ENCODE results near the gene PCCA. TPM values are rescaled to one million over a fixed set of nuclear protein-coding genes. Genes with fewer than 3 reads are reported as not detected.

The PCCA gene
- polyA plus RNA-seq, 1 of the 3 experiments (the other 2 are of a cell fraction): 7.3 TPM

- no peaks in the 10 kb centered on the region for H3K79me2 ChIP-seq (ENCODE audit: insufficient read depth)
- no peaks in the 10 kb centered on the region; a peak in 1 of 4 replicates for H3K4me1 ChIP-seq (ENCODE audit: control insufficient read depth in 1 of 2, insufficient read depth in 2 of 2, low read depth in 1 of 2, low read length in 1 of 2)
- H3K27ac ChIP-seq (ENCODE audit: low read depth in 2 of 2, low read length in 1 of 2): no peak overlapping the region
- H3K36me3 ChIP-seq (replicated peaks in 1 of 2; ENCODE audit: control insufficient read depth in 1 of 2, insufficient read depth in 2 of 2, low read length in 1 of 2): no peaks in the 10 kb centered on the region
- H4K20me1 ChIP-seq (ENCODE audit: insufficient read depth): no peaks in the 10 kb centered on the region
- ChIA-PET CTCF (no interaction called here), POLR2A (no interaction called here)
- no peak overlapping the region for H3K4me2 ChIP-seq
- no peak for DNase-seq
- no peak overlapping the region for H2AFZ ChIP-seq (ENCODE audit: low read depth)
- H3K9ac ChIP-seq: no peak overlapping the region
- no peaks in the 10 kb centered on the region for H3K9me2 ChIP-seq
- no peaks in the 10 kb centered on the region for H3K27me3 ChIP-seq (ENCODE audit: insufficient read depth)
- no peaks in the 10 kb centered on the region for H3K9me3 ChIP-seq
- TF ChIP-seq RAD21 (IDR thresholded peaks at IDR 0.05; ENCODE audit: low read length) (no peak), PBX3 (IDR thresholded peaks at IDR 0.05) (no peak), MXI1 (IDR thresholded peaks at IDR 0.05; ENCODE audit: low read depth, low read length) (no peak), RCOR1 (IDR thresholded peaks at IDR 0.05; ENCODE audit: low read length) (no peak), YY1 (IDR thresholded peaks at IDR 0.05; ENCODE audit: low read depth) (no peak), TEAD4 (IDR thresholded peaks at IDR 0.05; ENCODE audit: borderline replicate concordance, insufficient read depth) (no peak), TAF1 (IDR thresholded peaks at IDR 0.05; ENCODE audit: borderline replicate concordance, low read depth, low read length) (no peak), GABPA (IDR thresholded peaks at IDR 0.05; ENCODE audit: low read depth) (no peak)
- TF ChIP-seq, protein P1, sequence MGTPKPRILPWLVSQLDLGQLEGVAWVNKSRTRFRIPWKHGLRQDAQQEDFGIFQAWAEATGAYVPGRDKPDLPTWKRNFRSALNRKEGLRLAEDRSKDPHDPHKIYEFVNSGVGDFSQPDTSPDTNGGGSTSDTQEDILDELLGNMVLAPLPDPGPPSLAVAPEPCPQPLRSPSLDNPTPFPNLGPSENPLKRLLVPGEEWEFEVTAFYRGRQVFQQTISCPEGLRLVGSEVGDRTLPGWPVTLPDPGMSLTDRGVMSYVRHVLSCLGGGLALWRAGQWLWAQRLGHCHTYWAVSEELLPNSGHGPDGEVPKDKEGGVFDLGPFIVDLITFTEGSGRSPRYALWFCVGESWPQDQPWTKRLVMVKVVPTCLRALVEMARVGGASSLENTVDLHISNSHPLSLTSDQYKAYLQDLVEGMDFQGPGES (IDR thresholded peaks at IDR 0.05; ENCODE audit: low read depth, low read length): no peak
- 83% methylated on average over 5 of the region's 5 CpGs for WGBS (ENCODE audit: low lambda C conversion rate)
- H3F3A ChIP-seq (replicated peaks; ENCODE audit: insufficient read depth): no peaks in the 10 kb centered on the region
- no peak overlapping the region for H3K4me3 ChIP-seq (ENCODE audit: low read depth in 2 of 2, low read length in 1 of 2)
These were observed 372.6 kb downstream of the PCCA start for GRCh38 chr13:100461309-100462030.

DNA sequence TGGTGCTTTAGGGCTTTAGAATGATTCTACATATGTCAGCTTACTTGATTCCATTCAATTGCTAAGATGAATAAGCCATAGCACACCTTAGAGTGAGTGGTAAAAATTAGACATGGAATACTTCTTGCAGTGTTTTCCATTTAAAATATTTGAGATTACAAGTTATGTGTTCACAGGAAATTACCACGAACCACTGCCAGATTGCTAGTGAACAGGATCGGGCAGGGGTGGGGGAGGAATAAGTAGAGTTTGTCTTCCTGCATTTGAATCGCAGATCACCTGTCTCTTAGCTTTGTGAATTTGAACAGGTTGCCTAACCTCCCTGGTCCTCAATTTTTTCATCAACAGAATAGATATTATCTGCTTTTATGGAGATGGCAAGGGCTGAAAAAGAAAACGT lies 375.1 kb downstream of the PCCA start:
- no peaks in the 10 kb centered on the region for H3K9me2 ChIP-seq
- no peaks in the 10 kb centered on the region for H4K20me1 ChIP-seq (ENCODE audit: insufficient read depth)
- H3F3A ChIP-seq (replicated peaks; ENCODE audit: insufficient read depth): no peaks in the 10 kb centered on the region
- H3K9ac ChIP-seq: no peak overlapping the region
- H2AFZ ChIP-seq (ENCODE audit: low read depth): no peak overlapping the region
- 69% methylated on average over 4 of the region's 4 CpGs for WGBS (ENCODE audit: low lambda C conversion rate)
- H3K4me1 ChIP-seq (ENCODE audit: control insufficient read depth in 1 of 2, insufficient read depth in 2 of 2, low read depth in 1 of 2, low read length in 1 of 2): no peaks in the 10 kb centered on the region; a peak in 1 of 4 replicates
- no peaks in the 10 kb centered on the region for H3K36me3 ChIP-seq (replicated peaks in 1 of 2; ENCODE audit: control insufficient read depth in 1 of 2, insufficient read depth in 2 of 2, low read length in 1 of 2)
- H3K4me3 ChIP-seq (ENCODE audit: low read depth in 2 of 2, low read length in 1 of 2): no peak overlapping the region
- no peaks in the 10 kb centered on the region for H3K79me2 ChIP-seq (ENCODE audit: insufficient read depth)
- no peak for DNase-seq
- H3K27me3 ChIP-seq (ENCODE audit: insufficient read depth): no peaks in the 10 kb centered on the region
- no peaks in the 10 kb centered on the region for H3K9me3 ChIP-seq
- ChIA-PET CTCF (no interaction called here), POLR2A (no interaction called here)
- H3K27ac ChIP-seq (ENCODE audit: low read depth in 2 of 2, low read length in 1 of 2): no peak overlapping the region
- H3K4me2 ChIP-seq: no peak overlapping the region
- TF ChIP-seq FOXM1 (IDR thresholded peaks at IDR 0.05; ENCODE audit: low read depth): no peak
- no peak for TF ChIP-seq TCF12 (IDR thresholded peaks at IDR 0.05)
- no peak for TF ChIP-seq EP300 (IDR thresholded peaks at IDR 0.05; ENCODE audit: borderline replicate concordance in 1 of 2, low read depth in 1 of 2, low read length in 1 of 2)
- TF ChIP-seq YY1 (IDR thresholded peaks at IDR 0.05; ENCODE audit: low read depth): no peak
- no peak for TF ChIP-seq RCOR1 (IDR thresholded peaks at IDR 0.05; ENCODE audit: low read length)
- no peak for TF ChIP-seq RAD21 (IDR thresholded peaks at IDR 0.05; ENCODE audit: low read length)
- TF ChIP-seq MXI1 (IDR thresholded peaks at IDR 0.05; ENCODE audit: low read depth, low read length): no peak
- no peak for TF ChIP-seq EZH2phosphoT487 (IDR thresholded peaks at IDR 0.05; ENCODE audit: borderline replicate concordance, low read depth)
- no peak for TF ChIP-seq RXRA (IDR thresholded peaks at IDR 0.05; ENCODE audit: borderline replicate concordance, low read depth)
- TF ChIP-seq, protein P2, sequence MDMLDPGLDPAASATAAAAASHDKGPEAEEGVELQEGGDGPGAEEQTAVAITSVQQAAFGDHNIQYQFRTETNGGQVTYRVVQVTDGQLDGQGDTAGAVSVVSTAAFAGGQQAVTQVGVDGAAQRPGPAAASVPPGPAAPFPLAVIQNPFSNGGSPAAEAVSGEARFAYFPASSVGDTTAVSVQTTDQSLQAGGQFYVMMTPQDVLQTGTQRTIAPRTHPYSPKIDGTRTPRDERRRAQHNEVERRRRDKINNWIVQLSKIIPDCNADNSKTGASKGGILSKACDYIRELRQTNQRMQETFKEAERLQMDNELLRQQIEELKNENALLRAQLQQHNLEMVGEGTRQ (IDR thresholded peaks at IDR 0.05; ENCODE audit: borderline replicate concordance, low read depth, low read length): no peak
- TF ChIP-seq ZBTB33 (IDR thresholded peaks at IDR 0.05; ENCODE audit: borderline replicate concordance, low read depth): no peak
- TF ChIP-seq GATA2 (CRISPR knock-in tag; IDR thresholded peaks at IDR 0.05): no peak
- TF ChIP-seq SMC3 (IDR thresholded peaks at IDR 0.05; ENCODE audit: low read depth, low read length): no peak
